ENCODE results near the gene FXN. TPM values are rescaled to one million over a fixed set of nuclear protein-coding genes. Genes with fewer than 3 reads are reported as not detected.

Gene FXN
- total RNA-seq, 4 donors from 2014 or later, result 4.2 to 15.2 (median 9.6) TPM

GRCh38 chr9:69013382-69013727 is 22.2 kb upstream of the FXN start:
- intact Hi-C loops (cut with DNase I), result no loop called here
- 94% methylated on average over 14 of the region's 26 CpGs for WGBS
- Histone ChIP-seq H3K27me3 (no peaks in the 10 kb centered on the region), H3K36me3 (no peaks in the 10 kb centered on the region), H3K9me3 (no peaks in the 10 kb centered on the region), H3K27ac (replicated peaks in 1 of 4) (no peak overlapping the region), H3K4me3 (no peak overlapping the region), H3K4me1 (peaks cover 5 to 15% (median 11%) of the 10 kb centered on the region in 4 donors)
- TF ChIP-seq POLR2A (IDR thresholded peaks at IDR 0.05; ENCODE audit: low read depth) (no peak), POLR2AphosphoS5 (IDR thresholded peaks at IDR 0.05) (no peak), EP300 (IDR thresholded peaks at IDR 0.05) (no peak), CTCF (IDR thresholded peaks at IDR 0.05) (no peak)
- no peak for DNase-seq (ENCODE audit: extremely low spot score)

GRCh38 chr9:69014013-69014412 is 21.5 kb upstream of the FXN start, which contains the start of gene PRKACG:
PRKACG (minus strand) TSS chr9:69014113; CDS start chr9:69014092, 21 bp downstream.
- intact Hi-C loops (cut with DNase I), result no loop called here
- no peak for TF ChIP-seq POLR2A (IDR thresholded peaks at IDR 0.05; ENCODE audit: low read depth)
- TF ChIP-seq POLR2AphosphoS5 (IDR thresholded peaks at IDR 0.05), result no peak
- TF ChIP-seq CTCF (IDR thresholded peaks at IDR 0.05), result no peak
- no peak for TF ChIP-seq EP300 (IDR thresholded peaks at IDR 0.05)
- H3K4me3 ChIP-seq, result no peak within 1 kb of the TSS
- H3K27ac ChIP-seq (replicated peaks in 1 of 4), result no peak within 1 kb of the TSS
- H3K27me3 ChIP-seq, result no peaks in the 10 kb centered on the region
- no peaks in the 10 kb centered on the region for H3K9me3 ChIP-seq
- WGBS, result over 99% methylated on average over 14 of the region's 29 CpGs
- no peaks in the 10 kb centered on the region for H3K36me3 ChIP-seq
- no peak for DNase-seq (ENCODE audit: extremely low spot score)
- H3K4me1 ChIP-seq, result peaks cover 5 to 15% (median 11%) of the 10 kb centered on the region in 4 donors

- Histone ChIP-seq H3K36me3 (no peaks in the 10 kb centered on the region), H3K27me3 (no peaks in the 10 kb centered on the region), H3K27ac (replicated peaks in 1 of 4) (no peak overlapping the region), H3K4me3 (no peak overlapping the region), H3K9me3 (no peaks in the 10 kb centered on the region), H3K4me1 (peaks cover 5 to 15% (median 11%) of the 10 kb centered on the region in 4 donors)
- intact Hi-C loops (cut with DNase I), result no loop called here
- WGBS, result 68% methylated on average over 5 of the region's 5 CpGs
- no peak for DNase-seq (ENCODE audit: extremely low spot score)
- TF ChIP-seq EP300 (IDR thresholded peaks at IDR 0.05) (no peak), POLR2A (IDR thresholded peaks at IDR 0.05; ENCODE audit: low read depth) (no peak), CTCF (IDR thresholded peaks at IDR 0.05) (no peak), POLR2AphosphoS5 (IDR thresholded peaks at IDR 0.05) (no peak)
Observed at GRCh38 chr9:69016191-69017096, 19.1 kb upstream of the FXN start.

- H3K9me3 ChIP-seq, result no peaks in the 10 kb centered on the region
- H3K36me3 ChIP-seq, result no peaks in the 10 kb centered on the region
- H3K27ac ChIP-seq (replicated peaks in 1 of 4), result no peak overlapping the region
- 80% methylated on average over 5 of the region's 5 CpGs for WGBS
- DNase-seq (ENCODE audit: extremely low spot score), result no peak
- H3K4me1 ChIP-seq, result peaks cover 5 to 15% (median 11%) of the 10 kb centered on the region in 4 donors
- TF ChIP-seq POLR2A (IDR thresholded peaks at IDR 0.05; ENCODE audit: low read depth), result no peak
- no peak for TF ChIP-seq CTCF (IDR thresholded peaks at IDR 0.05)
- no peak for TF ChIP-seq EP300 (IDR thresholded peaks at IDR 0.05)
- TF ChIP-seq POLR2AphosphoS5 (IDR thresholded peaks at IDR 0.05), result no peak
- H3K27me3 ChIP-seq, result no peaks in the 10 kb centered on the region
- no peak overlapping the region for H3K4me3 ChIP-seq
- intact Hi-C loops (cut with DNase I), result no loop called here
Observed at GRCh38 chr9:69018737-69019136, 16.8 kb upstream of the FXN start.
